Measurements from ENCODE around the gene UGDH.

The UGDH gene

GRCh38 chr4:39486221-39486804, 40.9 kb downstream of the UGDH start:
- Histone ChIP-seq H3K27ac (ENCODE audit: low read depth, low read length) (no peak overlapping the region), H3K36me3 (ENCODE audit: control insufficient read depth, insufficient read depth, low read length) (no peaks in the 10 kb centered on the region), H3K27me3 (ENCODE audit: control insufficient read depth, insufficient read depth, low read length) (no peaks in the 10 kb centered on the region), H3K4me1 (ENCODE audit: control insufficient read depth, insufficient read depth, low read length) (no peaks in the 10 kb centered on the region), H3K9ac (ENCODE audit: low read length) (no peak overlapping the region), H3K9me3 (ENCODE audit: control insufficient read depth, insufficient read depth, low read depth, low read length) (peaks cover 6% of the 10 kb centered on the region; the same call in 1 of the 2 replicates), H3K4me3 (ENCODE audit: low read depth, low read length) (no peak overlapping the region)

DNA sequence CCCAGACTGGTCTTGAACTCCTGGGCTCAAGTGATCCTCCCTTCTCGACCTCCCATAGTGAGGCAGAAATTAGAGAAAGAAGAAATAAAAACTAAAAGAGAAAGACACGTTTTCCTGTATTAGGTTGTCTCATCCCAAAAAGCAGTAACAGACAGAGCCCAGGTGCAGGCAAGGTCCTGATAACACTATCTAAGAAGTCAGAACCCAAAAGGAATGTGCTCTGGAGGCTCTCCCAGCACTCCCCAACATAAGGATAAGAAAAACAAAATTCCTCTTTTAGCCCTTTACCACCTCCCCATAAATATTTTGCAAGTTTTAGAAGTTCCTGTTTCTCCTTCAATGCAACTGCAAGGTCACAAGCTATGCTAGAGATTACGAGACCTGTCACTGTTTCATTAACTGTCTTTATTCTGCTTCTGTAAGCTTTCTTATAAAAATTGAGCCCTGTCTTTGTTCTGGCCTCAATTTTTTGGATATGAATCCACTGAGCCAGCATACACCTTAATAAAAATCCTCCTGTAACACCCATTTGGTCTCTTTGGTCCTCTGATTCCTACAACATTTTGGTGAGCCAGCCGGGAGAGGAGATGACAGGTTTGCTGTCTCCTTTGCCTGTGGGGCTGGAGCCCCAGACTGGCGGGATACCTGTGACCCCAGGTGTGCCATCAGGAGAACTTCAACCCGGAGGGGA, 42.5 kb downstream of the UGDH start:
- no peak overlapping the region for H3K9ac ChIP-seq (ENCODE audit: low read length)
- H3K36me3 ChIP-seq (ENCODE audit: control insufficient read depth, insufficient read depth, low read length): no peaks in the 10 kb centered on the region
- no peaks in the 10 kb centered on the region for H3K4me1 ChIP-seq (ENCODE audit: control insufficient read depth, insufficient read depth, low read length)
- peaks cover 6% of the 10 kb centered on the region; the same call in 1 of the 2 replicates for H3K9me3 ChIP-seq (ENCODE audit: control insufficient read depth, insufficient read depth, low read depth, low read length)
- no peak overlapping the region for H3K27ac ChIP-seq (ENCODE audit: low read depth, low read length)
- no peak overlapping the region for H3K4me3 ChIP-seq (ENCODE audit: low read depth, low read length)
- no peaks in the 10 kb centered on the region for H3K27me3 ChIP-seq (ENCODE audit: control insufficient read depth, insufficient read depth, low read length)

GRCh38 chr4:39480902-39481695, 46.1 kb downstream of the UGDH start:
- Histone ChIP-seq H3K4me1 (ENCODE audit: control insufficient read depth, insufficient read depth, low read length) (no peaks in the 10 kb centered on the region), H3K27ac (ENCODE audit: low read depth, low read length) (no peak overlapping the region), H3K9me3 (ENCODE audit: control insufficient read depth, insufficient read depth, low read depth, low read length) (peaks cover 6% of the 10 kb centered on the region; the same call in 1 of the 2 replicates), H3K9ac (ENCODE audit: low read length) (no peak overlapping the region), H3K36me3 (ENCODE audit: control insufficient read depth, insufficient read depth, low read length) (peaks cover 10% of the 10 kb centered on the region), H3K4me3 (ENCODE audit: low read depth, low read length) (no peak overlapping the region), H3K27me3 (ENCODE audit: control insufficient read depth, insufficient read depth, low read length) (no peaks in the 10 kb centered on the region)

DNA sequence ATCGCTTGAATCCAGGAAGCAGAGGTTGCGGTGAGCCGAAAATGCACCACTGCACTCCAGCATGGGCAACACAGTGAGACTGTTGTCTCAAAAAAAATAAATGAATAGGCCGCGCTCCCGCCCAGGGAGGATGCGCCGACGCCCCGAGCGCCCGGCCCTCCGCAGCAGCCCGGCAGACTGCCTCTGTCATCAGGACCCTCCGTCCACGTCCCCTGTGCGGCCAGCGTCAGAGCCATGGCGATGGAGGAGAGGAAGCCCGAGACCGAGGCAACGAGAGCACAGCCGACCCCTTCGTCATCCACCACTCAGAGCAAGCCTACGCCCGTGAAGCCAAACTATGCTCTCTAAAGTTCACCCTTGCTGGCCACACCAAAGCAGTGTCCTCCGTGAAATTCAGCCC, 47.0 kb downstream of the UGDH start:
- H3K27ac ChIP-seq (ENCODE audit: low read depth, low read length): no peak overlapping the region
- H3K9ac ChIP-seq (ENCODE audit: low read length): no peak overlapping the region
- peaks cover 13% of the 10 kb centered on the region for H3K36me3 ChIP-seq (ENCODE audit: control insufficient read depth, insufficient read depth, low read length)
- peaks cover 4% of the 10 kb centered on the region; the same call in 1 of the 2 replicates for H3K9me3 ChIP-seq (ENCODE audit: control insufficient read depth, insufficient read depth, low read depth, low read length)
- H3K27me3 ChIP-seq (ENCODE audit: control insufficient read depth, insufficient read depth, low read length): no peaks in the 10 kb centered on the region
- H3K4me1 ChIP-seq (ENCODE audit: control insufficient read depth, insufficient read depth, low read length): no peaks in the 10 kb centered on the region
- H3K4me3 ChIP-seq (ENCODE audit: low read depth, low read length): no peak overlapping the region

GRCh38 chr4:39476187-39476895, 50.9 kb downstream of the UGDH start:
- peaks cover 34% of the 10 kb centered on the region for H3K36me3 ChIP-seq (ENCODE audit: control insufficient read depth, insufficient read depth, low read length)

DNA sequence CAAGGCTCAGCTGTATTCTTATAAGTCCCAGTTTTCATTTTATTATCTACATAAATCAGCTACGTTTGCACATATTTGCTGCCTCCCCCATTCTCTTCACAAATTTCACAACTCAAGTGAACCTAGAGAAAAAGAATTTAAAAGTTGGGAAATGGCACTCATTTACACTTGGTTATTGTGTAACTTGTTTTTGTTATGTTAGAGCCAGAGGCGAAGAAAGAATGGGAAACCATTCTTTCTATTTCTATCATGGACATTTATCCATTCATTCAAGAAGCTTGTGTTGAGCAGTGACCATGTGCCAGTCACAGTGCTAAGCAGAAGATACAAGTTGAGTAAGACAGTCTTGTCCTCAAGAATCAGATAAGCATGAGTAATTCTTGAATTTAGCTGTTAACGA, 54.8 kb downstream of the UGDH start:
- H3K4me1 ChIP-seq (ENCODE audit: control insufficient read depth, insufficient read depth, low read length): no peaks in the 10 kb centered on the region
- H3K27me3 ChIP-seq (ENCODE audit: control insufficient read depth, insufficient read depth, low read length): no peaks in the 10 kb centered on the region
- H3K36me3 ChIP-seq (ENCODE audit: control insufficient read depth, insufficient read depth, low read length): peaks cover 47% of the 10 kb centered on the region
- no peak overlapping the region for H3K27ac ChIP-seq (ENCODE audit: low read depth, low read length)
- H3K4me3 ChIP-seq (ENCODE audit: low read depth, low read length): no peak overlapping the region
- H3K9me3 ChIP-seq (ENCODE audit: control insufficient read depth, insufficient read depth, low read depth, low read length): no peaks in the 10 kb centered on the region
- no peak overlapping the region for H3K9ac ChIP-seq (ENCODE audit: low read length)

More at GRCh38 chr4:39476187-39476895, 50.9 kb downstream of the UGDH start:
- H3K27me3 ChIP-seq (ENCODE audit: control insufficient read depth, insufficient read depth, low read length): no peaks in the 10 kb centered on the region
- no peak overlapping the region for H3K9ac ChIP-seq (ENCODE audit: low read length)
- H3K27ac ChIP-seq (ENCODE audit: low read depth, low read length): no peak overlapping the region
- H3K9me3 ChIP-seq (ENCODE audit: control insufficient read depth, insufficient read depth, low read depth, low read length): no peaks in the 10 kb centered on the region
- H3K4me3 ChIP-seq (ENCODE audit: low read depth, low read length): no peak overlapping the region
- no peaks in the 10 kb centered on the region for H3K4me1 ChIP-seq (ENCODE audit: control insufficient read depth, insufficient read depth, low read length)

DNA sequence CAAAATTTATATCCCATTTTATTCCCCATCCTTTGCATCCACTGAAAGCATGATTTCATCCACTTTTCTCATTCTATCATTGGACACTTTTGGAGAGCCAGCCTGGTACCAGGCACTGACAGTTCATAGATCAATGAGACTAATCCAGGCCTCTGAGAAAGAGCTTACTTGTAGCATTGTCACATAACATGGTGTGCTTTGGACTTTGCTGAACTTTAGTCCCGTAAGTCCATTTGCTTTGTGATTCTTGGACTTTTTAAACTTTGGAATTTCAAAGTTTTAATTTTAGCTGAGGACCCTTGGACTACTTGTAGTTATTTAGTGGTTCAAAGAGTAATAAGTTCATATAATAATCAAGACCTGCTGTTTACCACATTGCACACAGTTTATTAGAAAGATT, 56.8 kb downstream of the UGDH start:
- H3K9me3 ChIP-seq (ENCODE audit: control insufficient read depth, insufficient read depth, low read depth, low read length): no peaks in the 10 kb centered on the region
- no peaks in the 10 kb centered on the region for H3K4me1 ChIP-seq (ENCODE audit: control insufficient read depth, insufficient read depth, low read length)
- H3K4me3 ChIP-seq (ENCODE audit: low read depth, low read length): no peak overlapping the region
- no peak overlapping the region for H3K27ac ChIP-seq (ENCODE audit: low read depth, low read length)
- H3K36me3 ChIP-seq (ENCODE audit: control insufficient read depth, insufficient read depth, low read length): peaks cover 55% of the 10 kb centered on the region
- H3K27me3 ChIP-seq (ENCODE audit: control insufficient read depth, insufficient read depth, low read length): no peaks in the 10 kb centered on the region
- H3K9ac ChIP-seq (ENCODE audit: low read length): no peak overlapping the region

DNA sequence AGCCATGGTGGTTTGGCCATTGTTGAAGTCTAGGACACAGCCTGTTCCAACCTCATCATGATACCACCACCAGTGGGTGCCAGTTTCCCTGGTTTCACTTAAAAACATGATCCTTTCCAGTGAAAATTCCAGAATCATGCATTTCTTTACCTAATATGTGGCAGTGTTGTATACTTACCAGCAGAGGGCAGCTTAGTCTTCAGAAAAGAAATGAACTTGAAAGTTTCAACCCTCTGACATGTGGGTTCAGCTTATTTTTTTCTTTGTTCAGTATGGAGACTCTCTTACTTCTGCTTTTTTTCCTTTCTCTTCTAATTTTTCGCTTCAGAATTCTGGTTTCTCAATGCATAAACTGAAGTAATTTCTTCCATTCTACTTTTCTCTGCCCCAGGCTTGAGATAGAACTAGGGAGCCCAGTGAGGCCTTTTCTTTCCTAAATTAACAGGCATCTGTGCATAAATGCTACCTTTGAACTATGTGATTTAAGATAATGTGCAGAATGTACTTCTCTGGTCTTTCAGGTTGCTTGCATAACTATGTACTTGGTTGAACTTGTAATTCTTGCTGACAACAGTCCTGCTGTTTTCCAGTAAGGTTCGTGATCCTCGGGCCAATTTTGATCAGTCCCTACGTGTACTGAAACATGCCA, 57.7 kb downstream of the UGDH start:
- no peaks in the 10 kb centered on the region for H3K9me3 ChIP-seq (ENCODE audit: control insufficient read depth, insufficient read depth, low read depth, low read length)
- no peak overlapping the region for H3K9ac ChIP-seq (ENCODE audit: low read length)

GRCh38 chr4:39467464-39467863, 59.8 kb downstream of the UGDH start:
- peaks cover 70% of the 10 kb centered on the region for H3K36me3 ChIP-seq (ENCODE audit: control insufficient read depth, insufficient read depth, low read length)
- no peaks in the 10 kb centered on the region for H3K27me3 ChIP-seq (ENCODE audit: control insufficient read depth, insufficient read depth, low read length)
- H3K27ac ChIP-seq (ENCODE audit: low read depth, low read length): no peak overlapping the region
- no peaks in the 10 kb centered on the region for H3K4me1 ChIP-seq (ENCODE audit: control insufficient read depth, insufficient read depth, low read length)
- no peaks in the 10 kb centered on the region for H3K9me3 ChIP-seq (ENCODE audit: control insufficient read depth, insufficient read depth, low read depth, low read length)
- no peak overlapping the region for H3K9ac ChIP-seq (ENCODE audit: low read length)
- no peak overlapping the region for H3K4me3 ChIP-seq (ENCODE audit: low read depth, low read length)

More for the DNA sequence above, 57.7 kb downstream of the UGDH start:
- Histone ChIP-seq H3K4me3 (ENCODE audit: low read depth, low read length) (no peak overlapping the region), H3K36me3 (ENCODE audit: control insufficient read depth, insufficient read depth, low read length) (peaks cover 63% of the 10 kb centered on the region), H3K27ac (ENCODE audit: low read depth, low read length) (peak overlapping the region; percentile 45; the same call in 1 of the 2 replicates), H3K4me1 (ENCODE audit: control insufficient read depth, insufficient read depth, low read length) (no peaks in the 10 kb centered on the region), H3K27me3 (ENCODE audit: control insufficient read depth, insufficient read depth, low read length) (no peaks in the 10 kb centered on the region)

GRCh38 chr4:39466747-39467146, 60.5 kb downstream of the UGDH start:
- Histone ChIP-seq H3K9me3 (ENCODE audit: control insufficient read depth, insufficient read depth, low read depth, low read length) (no peaks in the 10 kb centered on the region), H3K36me3 (ENCODE audit: control insufficient read depth, insufficient read depth, low read length) (peaks cover 62% of the 10 kb centered on the region), H3K27ac (ENCODE audit: low read depth, low read length) (no peak overlapping the region), H3K9ac (ENCODE audit: low read length) (no peak overlapping the region), H3K4me1 (ENCODE audit: control insufficient read depth, insufficient read depth, low read length) (no peaks in the 10 kb centered on the region), H3K27me3 (ENCODE audit: control insufficient read depth, insufficient read depth, low read length) (no peaks in the 10 kb centered on the region), H3K4me3 (ENCODE audit: low read depth, low read length) (no peak overlapping the region)

Measured in HUES6 (cell line).